GM21723 (cell line): ENCODE results near the gene GOLT1B.

Source experiments
- ATAC-seq: cut with Tn5 transposase; IDR thresholded peaks from one replicate; pipeline ENCODE4 v1.9.1; 2021; ENCODE audit warnings: mild to moderate bottlenecking, moderate library complexity; ENCODE audit not compliant: unreplicated experiment

Gene GOLT1B

GRCh38 chr12:21521541-21521940 lies 20.0 kb downstream of the GOLT1B start:
- no peak for ATAC-seq

- ATAC-seq: no peak
Measured at GRCh38 chr12:21523148-21523547, 21.6 kb downstream of the GOLT1B start.

- ATAC-seq: no peak
Measured at GRCh38 chr12:21526053-21526452, 24.5 kb downstream of the GOLT1B start, which contains the start of gene SPX. Gene SPX (plus strand): TSS chr12:21526296. CDS start chr12:21526473, 177 bp downstream.

- no peak for ATAC-seq
Measured at GRCh38 chr12:21526721-21527345, 25.2 kb downstream of the GOLT1B start.

- peak; percentile 94 for ATAC-seq
Measured at GRCh38 chr12:21527451-21528180, 26.0 kb downstream of the GOLT1B start.

- ATAC-seq: no peak
Measured at GRCh38 chr12:21528953-21529352, 27.4 kb downstream of the GOLT1B start.

GRCh38 chr12:21529456-21529855 lies 27.9 kb downstream of the GOLT1B start:
- no peak for ATAC-seq

- no peak for ATAC-seq
Measured at GRCh38 chr12:21538061-21538653, 36.6 kb downstream of the GOLT1B start.

GRCh38 chr12:21539797-21540196 lies 38.2 kb downstream of the GOLT1B start:
- ATAC-seq: no peak

- ATAC-seq: no peak
Measured at GRCh38 chr12:21541773-21542172, 40.2 kb downstream of the GOLT1B start.

- ATAC-seq: no peak
Measured at GRCh38 chr12:21542403-21542802, 40.8 kb downstream of the GOLT1B start.

GRCh38 chr12:21543151-21543550 lies 41.6 kb downstream of the GOLT1B start:
- no peak for ATAC-seq

GRCh38 chr12:21545557-21545956 lies 44.0 kb downstream of the GOLT1B start:
- no peak for ATAC-seq

- no peak for ATAC-seq
Measured at GRCh38 chr12:21546716-21547115, 45.1 kb downstream of the GOLT1B start.

GRCh38 chr12:21547437-21547836 lies 45.8 kb downstream of the GOLT1B start:
- ATAC-seq: no peak

- ATAC-seq: no peak
Measured at GRCh38 chr12:21551841-21552465, 50.4 kb downstream of the GOLT1B start.

GRCh38 chr12:21552635-21553328 lies 51.2 kb downstream of the GOLT1B start:
- no peak for ATAC-seq

- no peak for ATAC-seq
Measured at GRCh38 chr12:21553329-21553675, 51.7 kb downstream of the GOLT1B start.

- ATAC-seq: no peak
Measured at GRCh38 chr12:21558100-21558679, 56.6 kb downstream of the GOLT1B start.

- no peak for ATAC-seq
Measured at GRCh38 chr12:21559855-21560569, 58.4 kb downstream of the GOLT1B start.
